Stimulated activated CD8-positive, alpha-beta memory T cell treated with anti-CD3 and anti-CD28 coated beads, Interleukin-2, amount 100 ng/mL, for 1 hour (primary cell): Measurements from ENCODE around the gene LYL1.
A peak's percentile ranks its signal among the peaks of the same experiment; 100 is the strongest.
"Not testable (repeated sequence)": the region's sequence is repeated elsewhere in the genome, so short reads cannot be mapped to it uniquely, and the experiment has no call there.

ENCODE experiments used
- DNase-seq, 2 donors: peaks; one replicate each; pipeline ENCODE4 v3.0.0-alpha.2; 2020; ENCODE audit warnings: low read depth in 2 of 2

The LYL1 gene

GRCh38 chr19:13102666-13103580 lies at the start of gene LYL1:
TSS of gene LYL1 (minus strand) at chr19:13102858. CDS start at chr19:13101171, 1,687 bp downstream.
- DNase-seq = no peak

GRCh38 chr19:13151605-13152355 lies 49.1 kb upstream of the LYL1 start:
- DNase-seq = peak; percentile 90 to 93

- DNase-seq = no peak
These were observed 48.4 kb upstream of the LYL1 start for GRCh38 chr19:13150931-13151604.

GRCh38 chr19:13150187-13150930 lies 47.7 kb upstream of the LYL1 start, which contains the start of the genes IER2 and STX10:
TSS of gene IER2 (plus strand) at chr19:13150411. CDS start at chr19:13153187, 2,776 bp downstream.
TSS of gene STX10 (minus strand) at chr19:13150375. CDS start at chr19:13150173, 202 bp downstream.
- peak; percentile 87 to 89 for DNase-seq

GRCh38 chr19:13149628-13150186 lies 47.0 kb upstream of the LYL1 start:
- DNase-seq = no peak

GRCh38 chr19:13149173-13149627 lies 46.5 kb upstream of the LYL1 start:
- DNase-seq = not testable (repeated sequence)

GRCh38 chr19:13146763-13147563 lies 44.3 kb upstream of the LYL1 start:
- DNase-seq = no peak

- no peak for DNase-seq
These were observed 37.1 kb upstream of the LYL1 start for GRCh38 chr19:13139633-13140311.

- DNase-seq = no peak
These were observed 36.2 kb upstream of the LYL1 start for GRCh38 chr19:13138916-13139198.

GRCh38 chr19:13138171-13138915 lies 35.7 kb upstream of the LYL1 start:
- no peak for DNase-seq

- DNase-seq = no peak
These were observed 34.7 kb upstream of the LYL1 start for GRCh38 chr19:13137290-13137794.

GRCh38 chr19:13135068-13136062 lies 32.7 kb upstream of the LYL1 start:
- no peak for DNase-seq

- DNase-seq = no peak
These were observed 32.0 kb upstream of the LYL1 start for GRCh38 chr19:13134626-13135025.

GRCh38 chr19:13133241-13133870 lies 30.7 kb upstream of the LYL1 start:
- no peak for DNase-seq

GRCh38 chr19:13132471-13133180 lies 30.0 kb upstream of the LYL1 start:
- no peak for DNase-seq

GRCh38 chr19:13130886-13131490 lies 28.3 kb upstream of the LYL1 start:
- no peak for DNase-seq
